ENCODE data around the gene CREG1.
"Not testable (repeated sequence)": the region's sequence is repeated elsewhere in the genome, so short reads cannot be mapped to it uniquely, and the experiment has no call there.

Gene CREG1

DNA sequence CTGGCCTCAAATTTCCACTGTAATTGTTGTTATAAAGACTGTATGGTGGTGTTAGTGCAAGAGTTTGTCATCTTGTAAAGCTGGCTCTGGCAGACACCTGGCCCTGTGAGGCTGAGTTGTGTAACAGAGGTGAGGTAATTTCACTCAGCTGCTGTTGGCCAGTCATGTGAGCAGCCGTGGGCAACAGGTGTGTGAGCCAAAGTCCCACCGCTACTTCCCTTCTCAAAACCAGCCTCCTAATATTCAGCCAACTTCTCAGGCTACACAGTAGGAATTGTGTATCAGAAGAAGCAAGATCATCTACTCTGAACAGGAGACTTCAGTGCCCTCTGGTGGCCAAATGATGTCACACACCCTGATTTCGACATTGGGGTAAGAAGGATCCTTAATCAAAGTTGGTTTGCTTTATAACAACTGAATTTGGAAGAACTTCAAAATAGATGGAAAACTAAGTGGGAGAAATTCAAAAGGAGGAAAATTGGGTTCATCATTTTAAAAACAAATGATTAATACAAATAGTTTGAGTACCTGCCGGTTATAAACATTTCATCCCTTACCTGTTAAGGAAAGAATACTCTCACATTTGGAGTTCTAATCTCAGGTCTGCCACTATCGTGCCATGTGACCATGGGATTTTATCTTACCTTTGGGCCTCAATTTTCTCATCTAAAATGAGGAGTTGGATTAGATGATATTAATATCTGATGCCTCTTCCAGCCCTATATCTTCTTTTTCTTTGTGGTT lies 2.6 kb upstream of the CREG1 start:
- Histone ChIP-seq H3K79me2 (ENCODE audit: insufficient read depth, low read depth) (peaks cover 24% of the 10 kb centered on the region), H3K4me1 (ENCODE audit: low read depth, poor library complexity, severe bottlenecking) (peaks cover 50% of the 10 kb centered on the region), H4K20me1 (ENCODE audit: insufficient read depth) (no peaks in the 10 kb centered on the region), H3K4me2 (peak overlapping the region; percentile 25; the same call in 1 of the 2 replicates), H3K4me3 (IDR thresholded peaks at IDR 0.05; ENCODE audit: insufficient read depth, low read depth, low read length) (no peak overlapping the region), H2AFZ (ENCODE audit: low read depth) (peak overlapping the region; percentile 35; the same call in 1 of the 2 replicates), H3K36me3 (ENCODE audit: insufficient read depth) (no peaks in the 10 kb centered on the region), H3K9ac (no peak overlapping the region), H3K27me3 (ENCODE audit: insufficient read depth, low read depth) (no peaks in the 10 kb centered on the region), H3K27ac (peak overlapping the region; percentile 3; the same call in 1 of the 2 replicates)
- TF ChIP-seq, protein P1, sequence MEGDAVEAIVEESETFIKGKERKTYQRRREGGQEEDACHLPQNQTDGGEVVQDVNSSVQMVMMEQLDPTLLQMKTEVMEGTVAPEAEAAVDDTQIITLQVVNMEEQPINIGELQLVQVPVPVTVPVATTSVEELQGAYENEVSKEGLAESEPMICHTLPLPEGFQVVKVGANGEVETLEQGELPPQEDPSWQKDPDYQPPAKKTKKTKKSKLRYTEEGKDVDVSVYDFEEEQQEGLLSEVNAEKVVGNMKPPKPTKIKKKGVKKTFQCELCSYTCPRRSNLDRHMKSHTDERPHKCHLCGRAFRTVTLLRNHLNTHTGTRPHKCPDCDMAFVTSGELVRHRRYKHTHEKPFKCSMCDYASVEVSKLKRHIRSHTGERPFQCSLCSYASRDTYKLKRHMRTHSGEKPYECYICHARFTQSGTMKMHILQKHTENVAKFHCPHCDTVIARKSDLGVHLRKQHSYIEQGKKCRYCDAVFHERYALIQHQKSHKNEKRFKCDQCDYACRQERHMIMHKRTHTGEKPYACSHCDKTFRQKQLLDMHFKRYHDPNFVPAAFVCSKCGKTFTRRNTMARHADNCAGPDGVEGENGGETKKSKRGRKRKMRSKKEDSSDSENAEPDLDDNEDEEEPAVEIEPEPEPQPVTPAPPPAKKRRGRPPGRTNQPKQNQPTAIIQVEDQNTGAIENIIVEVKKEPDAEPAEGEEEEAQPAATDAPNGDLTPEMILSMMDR (conservative IDR thresholded peaks at IDR 0.05; ENCODE audit: low read depth, low read length): peak; percentile 99

DNA sequence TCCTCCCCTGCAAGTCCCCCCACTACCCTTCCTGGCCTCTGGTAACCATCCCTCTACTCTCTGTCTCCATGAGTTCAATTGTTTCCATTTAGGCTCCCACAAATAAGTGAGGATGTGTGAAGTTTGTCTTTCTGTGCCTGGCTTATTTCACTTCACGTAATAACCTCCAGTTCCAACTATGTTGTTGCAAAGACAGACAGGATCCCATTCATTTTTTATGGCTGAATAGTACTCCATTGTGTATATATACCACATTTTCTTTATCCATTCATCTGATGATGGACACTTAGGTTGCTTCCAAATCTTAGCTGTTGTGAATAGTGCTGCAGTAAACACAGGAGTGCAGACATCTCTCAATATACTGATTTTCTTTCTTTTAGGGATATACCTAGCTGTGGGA lies 1.5 kb upstream of the CREG1 start:
- H4K20me1 ChIP-seq (ENCODE audit: insufficient read depth); H3K27me3 ChIP-seq (ENCODE audit: insufficient read depth, low read depth); H3K4me3 ChIP-seq (IDR thresholded peaks at IDR 0.05; ENCODE audit: insufficient read depth, low read depth, low read length); H3K27ac ChIP-seq; H3K36me3 ChIP-seq (ENCODE audit: insufficient read depth); H2AFZ ChIP-seq (ENCODE audit: low read depth); H3K9ac ChIP-seq; H3K4me2 ChIP-seq: not testable (repeated sequence)
- Histone ChIP-seq H3K79me2 (ENCODE audit: insufficient read depth, low read depth) (peaks cover 35% of the 10 kb centered on the region), H3K4me1 (ENCODE audit: low read depth, poor library complexity, severe bottlenecking) (peaks cover 56% of the 10 kb centered on the region)

DNA sequence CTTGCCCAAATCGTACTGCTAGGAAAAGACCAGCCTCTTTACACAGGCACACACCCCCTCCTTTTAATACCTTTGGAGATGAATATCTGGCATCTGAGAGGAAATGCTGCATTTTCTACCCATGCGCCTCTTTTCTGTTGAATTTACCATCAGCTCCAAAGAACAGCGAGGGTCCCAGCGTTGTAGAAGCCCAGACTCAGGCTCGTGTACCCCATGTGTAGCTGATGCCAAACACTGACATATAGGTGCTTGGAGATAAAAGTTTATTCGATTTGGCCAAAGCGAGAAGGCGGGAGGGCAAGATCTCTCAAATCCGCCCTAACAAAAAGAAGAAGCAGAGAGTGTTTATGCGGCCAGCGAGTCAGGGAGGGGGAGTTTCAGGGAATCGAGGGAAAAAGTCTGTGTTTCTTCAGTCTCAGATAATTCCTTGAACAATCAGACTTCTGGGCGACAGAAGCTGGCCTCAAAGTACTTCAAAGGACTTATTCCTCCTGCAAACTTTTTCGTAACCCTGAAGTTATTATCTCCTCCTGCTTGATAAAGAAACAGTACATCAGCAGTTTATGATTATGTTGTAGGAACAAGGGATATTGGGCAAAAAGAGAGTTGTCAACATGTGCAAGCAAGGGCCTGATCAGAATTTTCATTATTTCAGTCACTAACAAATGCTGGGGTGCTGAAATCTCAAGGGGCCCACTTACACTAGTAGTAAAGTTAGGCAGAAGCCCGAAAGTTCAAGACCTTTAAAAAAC lies 642 bp upstream of the CREG1 start:
- H3K4me3 ChIP-seq (IDR thresholded peaks at IDR 0.05; ENCODE audit: insufficient read depth, low read depth, low read length): peak overlapping the region; percentile 21
- H3K4me2 ChIP-seq: peak overlapping the region; percentile 67
- peak overlapping the region; percentile 47; the same call in 1 of the 2 replicates for H3K9ac ChIP-seq
- H3K36me3 ChIP-seq (ENCODE audit: insufficient read depth): no peaks in the 10 kb centered on the region
- H3K27ac ChIP-seq: peak overlapping the region; percentile 3; the same call in 1 of the 2 replicates
- TF ChIP-seq, protein P1 (conservative IDR thresholded peaks at IDR 0.05; ENCODE audit: low read depth, low read length): no peak
- peaks cover 44% of the 10 kb centered on the region for H3K79me2 ChIP-seq (ENCODE audit: insufficient read depth, low read depth)
- peaks cover 65% of the 10 kb centered on the region for H3K4me1 ChIP-seq (ENCODE audit: low read depth, poor library complexity, severe bottlenecking)
- no peaks in the 10 kb centered on the region for H4K20me1 ChIP-seq (ENCODE audit: insufficient read depth)
- no peaks in the 10 kb centered on the region for H3K27me3 ChIP-seq (ENCODE audit: insufficient read depth, low read depth)
- peak overlapping the region; percentile 83 for H2AFZ ChIP-seq (ENCODE audit: low read depth)

DNA sequence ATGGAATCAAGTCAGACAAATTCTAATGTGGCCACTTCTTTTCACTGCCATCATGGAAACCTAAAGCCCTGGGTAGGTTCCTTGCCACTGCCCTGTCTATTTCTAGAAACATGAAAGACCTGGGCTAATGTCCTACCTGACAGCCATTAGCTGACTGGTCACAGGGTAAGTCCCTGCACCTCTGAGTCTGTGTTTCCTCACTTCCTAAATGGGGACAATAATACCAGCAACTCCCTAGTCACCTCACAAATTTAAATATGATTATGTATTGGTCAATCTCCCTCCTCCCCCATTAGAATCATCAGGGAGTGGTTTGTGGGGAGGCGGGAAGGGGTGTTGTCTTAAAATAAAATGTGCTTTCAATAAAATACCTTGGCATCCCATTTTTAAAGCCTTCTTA lies 2.2 kb downstream of the CREG1 start:
- H3K9ac ChIP-seq: peak overlapping the region; percentile 47; the same call in 1 of the 2 replicates
- no peaks in the 10 kb centered on the region for H4K20me1 ChIP-seq (ENCODE audit: insufficient read depth)
- peaks cover 72% of the 10 kb centered on the region for H3K79me2 ChIP-seq (ENCODE audit: insufficient read depth, low read depth)
- H2AFZ ChIP-seq (ENCODE audit: low read depth): no peak overlapping the region
- H3K4me2 ChIP-seq: peak overlapping the region; percentile 67
- H3K27me3 ChIP-seq (ENCODE audit: insufficient read depth, low read depth): no peaks in the 10 kb centered on the region
- TF ChIP-seq, protein P1 (conservative IDR thresholded peaks at IDR 0.05; ENCODE audit: low read depth, low read length): no peak
- peak overlapping the region; percentile 78 for H3K4me3 ChIP-seq (IDR thresholded peaks at IDR 0.05; ENCODE audit: insufficient read depth, low read depth, low read length)
- H3K27ac ChIP-seq: peak overlapping the region; percentile 57; the same call in 1 of the 2 replicates
- peaks cover 15% of the 10 kb centered on the region for H3K36me3 ChIP-seq (ENCODE audit: insufficient read depth)
- H3K4me1 ChIP-seq (ENCODE audit: low read depth, poor library complexity, severe bottlenecking): peaks cover 87% of the 10 kb centered on the region
